CD4-positive, alpha-beta memory T cell (primary cell): Measurements from ENCODE around the gene TAF1C. TPM values are rescaled to one million over a fixed set of nuclear protein-coding genes. Genes with fewer than 3 reads are reported as not detected.
"Not testable (repeated sequence)": the region's sequence is repeated elsewhere in the genome, so short reads cannot be mapped to it uniquely, and the experiment has no call there.

Experiments used
- CTCF ChIA-PET: fragments of 350-600 bp; sonication (Branson Sonifier 250); formaldehyde crosslinking; loops from one replicate; lab custom pipeline; 2021; ENCODE audit warnings: inconsistent platforms; ENCODE audit not compliant: partially characterized antibody; lab: Charles Lee
- POLR2A ChIA-PET: fragments of 350-600 bp; sonication (Branson Sonifier 250); formaldehyde crosslinking; loops from one replicate; lab custom pipeline; 2021; ENCODE audit not compliant: partially characterized antibody; lab: Charles Lee
- DNase-seq, 5 donors: peaks; one replicate each; pipeline versions ENCODE4 v3.0.0 to v3.0.0-alpha.2; 2020 to 2022; ENCODE audit warnings: mixed read lengths in 1 of 5
- H3K27ac ChIP-seq: one replicate; pipeline ENCODE4 v1.7.0; 2013; ENCODE audit warnings: low read depth, low read length
- H3K27me3 ChIP-seq: 2 replicates; pipeline ENCODE4 v1.7.0; 2013; ENCODE audit warnings: mild to moderate bottlenecking, low read length, moderate library complexity; ENCODE audit not compliant: insufficient read depth
- H3K36me3 ChIP-seq: 2 replicates; pipeline ENCODE4 v1.7.0; 2013; ENCODE audit warnings: mild to moderate bottlenecking, low read length, moderate library complexity; ENCODE audit not compliant: insufficient read depth
- H3K4me1 ChIP-seq: 2 replicates; pipeline ENCODE4 v1.7.0; 2013; ENCODE audit warnings: mild to moderate bottlenecking, low read length, moderate library complexity; ENCODE audit not compliant: insufficient read depth
- H3K4me3 ChIP-seq, 2 donors: one replicate each; pipeline ENCODE4 v1.7.0; 2013; ENCODE audit warnings: low read length in 2 of 2, mild to moderate bottlenecking in 1 of 2
- H3K9me3 ChIP-seq, 2 donors: one replicate each; pipeline ENCODE4 v1.7.0; 2013; ENCODE audit warnings: low read length in 2 of 2, control low read depth in 1 of 2; ENCODE audit not compliant: control insufficient read depth in 1 of 2
- H3K27ac Mint-ChIP-seq, 7 donors: one replicate each; pipeline ENCODE4 v1.8.0; 2020 to 2021; ENCODE audit warnings: mixed read lengths in 7 of 7, mild to moderate bottlenecking in 6 of 7, inconsistent platforms in 3 of 7, moderate library complexity in 3 of 7
- H3K27me3 Mint-ChIP-seq, 2 donors: one replicate each; pipeline ENCODE4 v1.8.0; 2020 to 2021; ENCODE audit warnings: mixed read lengths in 2 of 2
- H3K36me3 Mint-ChIP-seq, 2 donors: one replicate each; pipeline ENCODE4 v1.8.0; 2020 to 2021; ENCODE audit warnings: mixed read lengths in 2 of 2, inconsistent platforms in 1 of 2, mild to moderate bottlenecking in 1 of 2
- H3K4me1 Mint-ChIP-seq, 4 donors: one replicate each; pipeline ENCODE4 v1.8.0; 2020 to 2021; ENCODE audit warnings: mixed read lengths in 4 of 4, mild to moderate bottlenecking in 1 of 4
- H3K4me3 Mint-ChIP-seq, 8 donors: one replicate each; pipeline ENCODE4 v1.8.0; 2020 to 2021; ENCODE audit warnings: mixed read lengths in 8 of 8, mild to moderate bottlenecking in 7 of 8, moderate library complexity in 6 of 8, inconsistent platforms in 3 of 8
- H3K9me3 Mint-ChIP-seq, 8 donors: one replicate each; pipeline ENCODE4 v1.8.0; 2020 to 2021; ENCODE audit warnings: mixed read lengths in 8 of 8, mild to moderate bottlenecking in 5 of 8, inconsistent platforms in 3 of 8, moderate library complexity in 1 of 8
- intact Hi-C: fragments of 100-400 bp; cut with micrococcal nuclease; formaldehyde crosslinking; loops from one replicate; pipeline ENCODE4 v1.15.1; 2023
- polyA plus RNA-seq, 2 donors: library from polyadenylated mRNA; unstranded; fragments of 300-500 nt; fragmentation: Illumina TruSeq; gene quantifications; one replicate each; pipeline ENCODE4 v1.2.3, GENCODE V29; 2021
- total RNA-seq, 2 experiments: library from RNA; stranded (reverse); gene quantifications; one replicate each; pipeline ENCODE4 v1.2.3, GENCODE V29; 2021

TAF1C gene
- total and polyA plus RNA-seq, 4 experiments from 2014 or later = 4.1 to 102 (median 51.2) TPM

DNA sequence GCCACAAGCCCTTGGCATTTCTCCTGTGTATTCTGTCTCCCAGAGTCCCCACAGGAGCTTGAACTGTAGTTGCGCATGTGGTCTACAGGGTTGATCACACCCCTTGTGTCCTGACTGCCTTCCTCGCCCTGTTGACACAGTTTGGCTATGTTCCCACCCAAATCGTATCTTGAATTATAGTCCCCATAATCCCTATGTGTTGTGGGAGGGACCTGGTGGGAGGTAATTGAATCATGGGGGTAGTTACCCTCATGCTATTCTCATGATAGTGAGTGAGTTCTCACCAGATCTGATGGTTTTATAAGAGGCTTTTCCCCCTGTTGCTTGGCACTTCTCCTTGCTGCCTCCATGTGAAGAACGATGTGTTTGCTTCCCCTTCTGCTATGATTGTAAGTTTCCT lies 25.3 kb upstream of the TAF1C start:
- Histone ChIP-seq H3K27ac (no peak overlapping the region), H3K36me3 (no peaks in the 10 kb centered on the region), H3K4me1 (no peaks in the 10 kb centered on the region), H3K27me3 (no peaks in the 10 kb centered on the region), H3K4me3 (no peak overlapping the region), H3K9me3 (no peaks in the 10 kb centered on the region)
- POLR2A ChIA-PET = no interaction called here
- peaks cover 0 to under 1% of the 10 kb centered on the region in 2 donors for H3K27me3 Mint-ChIP-seq
- H3K27ac Mint-ChIP-seq = no peak overlapping the region
- peaks cover 0 to 2% (median 0%) of the 10 kb centered on the region in 8 donors for H3K9me3 Mint-ChIP-seq
- DNase-seq = no peak
- CTCF ChIA-PET = no interaction called here
- no peaks in the 10 kb centered on the region for H3K4me1 Mint-ChIP-seq
- no peaks in the 10 kb centered on the region for H3K36me3 Mint-ChIP-seq
- no peak overlapping the region for H3K4me3 Mint-ChIP-seq
- intact Hi-C loops = no loop called here

- ChIA-PET POLR2A (no interaction called here), CTCF (no interaction called here)
- Mint-ChIP-seq H3K4me1 (no peaks in the 10 kb centered on the region), H3K36me3 (no peaks in the 10 kb centered on the region), H3K9me3 (peaks cover 0 to 2% (median 0%) of the 10 kb centered on the region in 8 donors), H3K4me3 (no peak overlapping the region), H3K27me3 (no peaks in the 10 kb centered on the region), H3K27ac (no peak overlapping the region)
- DNase-seq = no peak
- Histone ChIP-seq H3K9me3 (no peaks in the 10 kb centered on the region), H3K4me3 (no peak overlapping the region), H3K4me1 (no peaks in the 10 kb centered on the region), H3K27ac (no peak overlapping the region), H3K36me3 (no peaks in the 10 kb centered on the region), H3K27me3 (no peaks in the 10 kb centered on the region)
- intact Hi-C loops = no loop called here
Observed at GRCh38 chr16:84209989-84210388, 23.1 kb upstream of the TAF1C start.

DNA sequence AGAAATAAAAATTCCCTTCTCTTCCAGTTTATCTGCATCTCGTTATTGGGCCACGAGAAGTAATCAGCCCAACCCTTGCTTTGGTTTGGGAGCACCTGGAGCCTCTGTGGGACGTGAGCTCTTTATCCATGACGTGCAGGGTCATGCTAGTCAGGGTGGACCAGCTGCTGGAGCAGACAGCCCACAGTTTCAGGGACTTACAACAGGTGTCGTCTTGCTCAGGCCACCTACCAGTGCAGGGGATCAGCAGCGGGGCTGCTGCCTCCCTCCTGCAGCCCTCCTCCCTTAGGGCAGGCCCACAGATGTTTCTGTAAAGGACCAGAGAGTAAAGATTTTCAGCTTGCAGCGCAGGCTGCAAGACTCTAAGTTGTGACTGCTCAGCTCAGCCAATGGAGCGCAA lies 21.0 kb upstream of the TAF1C start:
- no peaks in the 10 kb centered on the region for H3K27me3 ChIP-seq
- H3K4me3 ChIP-seq = no peak overlapping the region
- intact Hi-C loops = no loop called here
- no peaks in the 10 kb centered on the region for H3K4me1 Mint-ChIP-seq
- ChIA-PET CTCF (no interaction called here), POLR2A (no interaction called here)
- H3K4me3 Mint-ChIP-seq = no peak overlapping the region
- no peaks in the 10 kb centered on the region for H3K36me3 Mint-ChIP-seq
- H3K9me3 ChIP-seq = no peaks in the 10 kb centered on the region
- peaks cover 0 to 2% (median 0%) of the 10 kb centered on the region in 8 donors for H3K9me3 Mint-ChIP-seq
- H3K27ac ChIP-seq = no peak overlapping the region
- no peaks in the 10 kb centered on the region for H3K4me1 ChIP-seq
- no peaks in the 10 kb centered on the region for H3K36me3 ChIP-seq
- no peak overlapping the region for H3K27ac Mint-ChIP-seq
- no peak for DNase-seq
- no peaks in the 10 kb centered on the region for H3K27me3 Mint-ChIP-seq

- DNase-seq = no peak
- Mint-ChIP-seq H3K4me1 (no peaks in the 10 kb centered on the region), H3K9me3 (peaks cover 0 to 2% (median 0%) of the 10 kb centered on the region in 8 donors), H3K27ac (no peak overlapping the region), H3K4me3 (no peak overlapping the region), H3K27me3 (peaks cover 0 to 4% of the 10 kb centered on the region in 2 donors), H3K36me3 (no peaks in the 10 kb centered on the region)
- H3K4me1 ChIP-seq = no peaks in the 10 kb centered on the region
- no peak overlapping the region for H3K4me3 ChIP-seq
- H3K27me3 ChIP-seq = no peaks in the 10 kb centered on the region
- intact Hi-C loops = no loop called here
- H3K36me3 ChIP-seq = no peaks in the 10 kb centered on the region
- no peaks in the 10 kb centered on the region for H3K9me3 ChIP-seq
- ChIA-PET POLR2A (no interaction called here), CTCF (no interaction called here)
- no peak overlapping the region for H3K27ac ChIP-seq
Observed at GRCh38 chr16:84207251-84207650, 20.4 kb upstream of the TAF1C start.

GRCh38 chr16:84205976-84206691 lies 19.3 kb upstream of the TAF1C start:
- no peaks in the 10 kb centered on the region for H3K36me3 Mint-ChIP-seq
- H3K4me1 ChIP-seq = no peaks in the 10 kb centered on the region
- ChIA-PET POLR2A (no interaction called here), CTCF (no interaction called here)
- DNase-seq = no peak
- H3K27ac Mint-ChIP-seq = no peak overlapping the region
- H3K9me3 Mint-ChIP-seq = peaks cover 0 to 2% (median 0%) of the 10 kb centered on the region in 8 donors
- intact Hi-C loops = no loop called here
- H3K9me3 ChIP-seq = no peaks in the 10 kb centered on the region
- H3K4me3 Mint-ChIP-seq = no peak overlapping the region
- no peaks in the 10 kb centered on the region for H3K4me1 Mint-ChIP-seq
- no peaks in the 10 kb centered on the region for H3K36me3 ChIP-seq
- H3K27me3 Mint-ChIP-seq = peaks cover 0 to 4% of the 10 kb centered on the region in 2 donors
- no peaks in the 10 kb centered on the region for H3K27me3 ChIP-seq
- no peak overlapping the region for H3K4me3 ChIP-seq
- no peak overlapping the region for H3K27ac ChIP-seq

- intact Hi-C loops, H3K4me1 ChIP-seq, H3K27me3 Mint-ChIP-seq: not testable (repeated sequence)
Observed at GRCh38 chr16:84205123-84205522, 18.3 kb upstream of the TAF1C start.

GRCh38 chr16:84204551-84204950 lies 17.7 kb upstream of the TAF1C start:
- H3K9me3 Mint-ChIP-seq, H3K9me3 ChIP-seq, POLR2A ChIA-PET, H3K36me3 ChIP-seq, H3K27me3 Mint-ChIP-seq, H3K4me3 ChIP-seq, H3K27me3 ChIP-seq, H3K4me3 Mint-ChIP-seq, H3K27ac ChIP-seq, H3K4me1 Mint-ChIP-seq, H3K36me3 Mint-ChIP-seq, H3K27ac Mint-ChIP-seq, intact Hi-C loops, DNase-seq, H3K4me1 ChIP-seq: not testable (repeated sequence)
- CTCF ChIA-PET = interaction anchor here (1.7 kb wide), 1 partner anchor 18 kb away, joined by 4 read pairs; the partner anchor contains the start of gene TAF1C

More at GRCh38 chr16:84205123-84205522, 18.3 kb upstream of the TAF1C start:
- H3K27ac ChIP-seq, POLR2A ChIA-PET, H3K9me3 Mint-ChIP-seq, CTCF ChIA-PET, H3K27ac Mint-ChIP-seq, H3K4me3 ChIP-seq, H3K27me3 ChIP-seq, H3K36me3 Mint-ChIP-seq, H3K4me3 Mint-ChIP-seq, DNase-seq, H3K9me3 ChIP-seq, H3K4me1 Mint-ChIP-seq, H3K36me3 ChIP-seq: not testable (repeated sequence)
